Caco-2 (cell line): ENCODE measurements around the gene SUSD2. TPM values are rescaled to one million over a fixed set of nuclear protein-coding genes. Genes with fewer than 3 reads are reported as not detected.

Experiments
- BruUV-seq: library from RNA; stranded (reverse); fragments of 400-500 nt; replicated peaks from 2 replicates; lab custom pipeline; 2021; lab: Mats Ljungman, UMichigan
- CTCF ChIA-PET: fragments of 300-600 bp; sonication (Branson Sonifier 250); formaldehyde crosslinking; loops from one replicate; lab custom pipeline; 2022; ENCODE audit warnings: antibody characterized with exemption; lab: Charles Lee
- POLR2A ChIA-PET: fragments of 300-600 bp; sonication (Branson Sonifier 250); formaldehyde crosslinking; loops from one replicate; lab custom pipeline; 2022; ENCODE audit warnings: antibody characterized with exemption; lab: Charles Lee
- DNase-seq, 2 experiments: peaks; one replicate each; pipeline versions ENCODE4 v3.0.0 to v3.0.0-alpha.2; 2020 to 2022
- H3K27me3 ChIP-seq: replicated peaks from 2 replicates; pipeline ENCODE4 v1.6.0; 2011; ENCODE audit warnings: low read length; ENCODE audit not compliant: control insufficient read depth, insufficient read depth
- H3K36me3 ChIP-seq: 2 replicates; pipeline ENCODE4 v1.5.1; 2011; ENCODE audit warnings: low read length; ENCODE audit not compliant: control insufficient read depth, insufficient read depth
- H3K4me1 ChIP-seq: fragments of 250-450 bp; sonication (Bioruptor Pico); 2 replicates; pipeline ENCODE4 v1.5.1; 2020; ENCODE audit warnings: mild to moderate bottlenecking
- H3K4me3 ChIP-seq: 2 replicates; pipeline ENCODE4 v1.5.1; 2011; ENCODE audit warnings: low read depth, mild to moderate bottlenecking, control low read depth, low read length
- H3K9me3 ChIP-seq: fragments of 250-450 bp; sonication (Bioruptor Pico); 2 replicates; pipeline ENCODE4 v1.5.1; 2020; ENCODE audit warnings: mild to moderate bottlenecking, moderate library complexity
- H3K27ac Mint-ChIP-seq: one replicate; pipeline ENCODE4 v1.8.0; 2022; ENCODE audit warnings: mixed read lengths; ENCODE audit not compliant: unreplicated experiment
- H3K27me3 Mint-ChIP-seq: one replicate; pipeline ENCODE4 v1.8.0; 2022; ENCODE audit warnings: mixed read lengths; ENCODE audit not compliant: insufficient read depth, unreplicated experiment
- H3K36me3 Mint-ChIP-seq: one replicate; pipeline ENCODE4 v1.8.0; 2022; ENCODE audit warnings: mild to moderate bottlenecking, mixed read lengths; ENCODE audit not compliant: insufficient read depth, unreplicated experiment
- H3K4me1 Mint-ChIP-seq: one replicate; pipeline ENCODE4 v1.8.0; 2022; ENCODE audit warnings: low read depth, mixed read lengths; ENCODE audit not compliant: unreplicated experiment
- H3K4me3 Mint-ChIP-seq: one replicate; pipeline ENCODE4 v1.8.0; 2022; ENCODE audit warnings: mild to moderate bottlenecking, moderate library complexity, mixed read lengths; ENCODE audit not compliant: unreplicated experiment
- H3K9me3 Mint-ChIP-seq: one replicate; pipeline ENCODE4 v1.8.0; 2022; ENCODE audit warnings: mixed read lengths; ENCODE audit not compliant: unreplicated experiment
- intact Hi-C: fragments of 100-400 bp; cut with micrococcal nuclease; formaldehyde crosslinking; loops from one replicate; pipeline ENCODE4 v1.10.0; 2022; ENCODE audit not compliant: unreplicated experiment
- total RNA-seq: library from RNA; stranded (reverse); gene quantifications from 2 replicates; pipeline ENCODE4 v1.2.3, GENCODE V29; 2022
- TF ChIP-seq, protein P1 (sequence below), 2 experiments: fragments of 200-600 bp in 1 of 2; IDR thresholded peaks; 1 replicate in 1 of 2; 2 replicates in 1 of 2; pipeline versions ENCODE4 v1.5.1 to v1.8.0; 2011 to 2022; ENCODE audit warnings: antibody characterized with exemption in 1 of 2, control low read depth in 1 of 2, inconsistent platforms in 1 of 2, low read depth in 1 of 2, low read length in 1 of 2, mild to moderate bottlenecking in 1 of 2, moderate library complexity in 1 of 2; ENCODE audit not compliant: insufficient read depth in 1 of 2, severe bottlenecking in 1 of 2, unreplicated experiment in 1 of 2

SUSD2 gene
- total RNA-seq, 1 experiment from 2014 or later = 7.0 TPM

DNA sequence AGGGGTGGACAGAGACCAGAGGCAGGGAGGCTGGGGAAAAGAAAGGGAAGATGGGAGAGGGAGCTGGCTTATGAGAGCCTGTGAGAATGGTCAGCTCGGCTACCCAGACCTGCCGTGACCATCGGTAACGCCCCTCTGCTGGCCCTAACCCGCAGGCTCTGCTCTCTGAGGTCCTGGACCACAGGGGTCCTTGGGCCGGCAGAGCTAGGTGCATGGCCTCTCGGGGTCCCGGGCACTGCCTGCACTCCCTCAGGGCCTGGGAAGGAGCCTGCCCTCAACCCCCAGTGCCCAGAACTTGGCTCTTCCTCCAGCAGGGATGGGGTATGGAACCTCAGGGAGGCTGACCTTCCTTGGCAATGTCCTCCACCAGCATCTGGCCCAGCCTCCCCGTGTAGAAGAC lies 50.4 kb downstream of the SUSD2 start:
- Histone ChIP-seq H3K27me3 (no peaks in the 10 kb centered on the region), H3K9me3 (no peaks in the 10 kb centered on the region), H3K36me3 (no peaks in the 10 kb centered on the region), H3K4me1 (no peaks in the 10 kb centered on the region), H3K4me3 (no peak overlapping the region)
- H3K4me3 Mint-ChIP-seq = no peak overlapping the region
- ChIA-PET POLR2A (no interaction called here), CTCF (interaction anchor here (1.2 to 1.4 kb wide), 4 partner anchors 9 to 42 kb away, joined by 3 to 9 read pairs (median 4); no protein-coding TSS in a partner anchor)
- no peaks in the 10 kb centered on the region for H3K36me3 Mint-ChIP-seq
- TF ChIP-seq, protein P1, sequence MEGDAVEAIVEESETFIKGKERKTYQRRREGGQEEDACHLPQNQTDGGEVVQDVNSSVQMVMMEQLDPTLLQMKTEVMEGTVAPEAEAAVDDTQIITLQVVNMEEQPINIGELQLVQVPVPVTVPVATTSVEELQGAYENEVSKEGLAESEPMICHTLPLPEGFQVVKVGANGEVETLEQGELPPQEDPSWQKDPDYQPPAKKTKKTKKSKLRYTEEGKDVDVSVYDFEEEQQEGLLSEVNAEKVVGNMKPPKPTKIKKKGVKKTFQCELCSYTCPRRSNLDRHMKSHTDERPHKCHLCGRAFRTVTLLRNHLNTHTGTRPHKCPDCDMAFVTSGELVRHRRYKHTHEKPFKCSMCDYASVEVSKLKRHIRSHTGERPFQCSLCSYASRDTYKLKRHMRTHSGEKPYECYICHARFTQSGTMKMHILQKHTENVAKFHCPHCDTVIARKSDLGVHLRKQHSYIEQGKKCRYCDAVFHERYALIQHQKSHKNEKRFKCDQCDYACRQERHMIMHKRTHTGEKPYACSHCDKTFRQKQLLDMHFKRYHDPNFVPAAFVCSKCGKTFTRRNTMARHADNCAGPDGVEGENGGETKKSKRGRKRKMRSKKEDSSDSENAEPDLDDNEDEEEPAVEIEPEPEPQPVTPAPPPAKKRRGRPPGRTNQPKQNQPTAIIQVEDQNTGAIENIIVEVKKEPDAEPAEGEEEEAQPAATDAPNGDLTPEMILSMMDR (IDR thresholded peaks at IDR 0.05; ENCODE audit: insufficient read depth in 1 of 2, low read depth in 1 of 2, low read length in 1 of 2, severe bottlenecking in 1 of 2, unreplicated experiment in 1 of 2) = no peak
- peaks cover 10% of the 10 kb centered on the region for H3K9me3 Mint-ChIP-seq
- intact Hi-C loops = no loop called here
- no peaks in the 10 kb centered on the region for H3K27me3 Mint-ChIP-seq
- no peak overlapping the region for H3K27ac Mint-ChIP-seq
- no peak for DNase-seq
- BruUV-seq = no TSS peak
- H3K4me1 Mint-ChIP-seq = peaks cover 6% of the 10 kb centered on the region

DNA sequence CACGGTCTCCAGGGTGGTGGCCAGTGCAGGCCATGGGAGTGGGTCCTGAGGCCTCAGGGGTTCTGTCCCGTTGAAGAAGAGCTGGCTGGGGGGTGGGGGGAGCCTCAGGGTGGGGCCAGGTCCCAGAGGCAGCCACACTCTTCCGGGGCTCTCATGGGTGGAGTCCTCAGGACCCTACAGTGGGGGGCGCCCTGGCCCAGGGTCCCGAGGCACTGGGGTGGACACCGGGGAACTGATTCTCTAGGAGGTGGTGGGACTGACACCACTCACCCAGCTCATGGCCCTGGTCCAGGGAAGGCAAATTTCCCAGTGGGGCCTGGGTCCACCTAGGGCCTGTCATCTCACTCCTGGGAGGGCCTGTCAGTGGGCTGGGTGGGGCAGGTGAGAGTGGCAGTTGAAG lies 50.8 kb downstream of the SUSD2 start:
- no peak overlapping the region for H3K4me3 ChIP-seq
- H3K4me1 ChIP-seq = no peaks in the 10 kb centered on the region
- peaks cover 6% of the 10 kb centered on the region for H3K4me1 Mint-ChIP-seq
- no peaks in the 10 kb centered on the region for H3K27me3 ChIP-seq
- no peaks in the 10 kb centered on the region for H3K9me3 ChIP-seq
- no peaks in the 10 kb centered on the region for H3K36me3 Mint-ChIP-seq
- H3K9me3 Mint-ChIP-seq = peaks cover 9% of the 10 kb centered on the region
- TF ChIP-seq, protein P1 (IDR thresholded peaks at IDR 0.05; ENCODE audit: insufficient read depth in 1 of 2, low read depth in 1 of 2, low read length in 1 of 2, severe bottlenecking in 1 of 2, unreplicated experiment in 1 of 2) = no peak
- H3K27me3 Mint-ChIP-seq = no peaks in the 10 kb centered on the region
- no peak for DNase-seq
- BruUV-seq = no TSS peak
- POLR2A ChIA-PET = no interaction called here
- H3K4me3 Mint-ChIP-seq = no peak overlapping the region
- intact Hi-C loops = no loop called here
- no peaks in the 10 kb centered on the region for H3K36me3 ChIP-seq
- H3K27ac Mint-ChIP-seq = no peak overlapping the region
- CTCF ChIA-PET = interaction anchor here (1.4 kb wide), 1 partner anchor 42 kb away, joined by 3 read pairs; no protein-coding TSS in a partner anchor

DNA sequence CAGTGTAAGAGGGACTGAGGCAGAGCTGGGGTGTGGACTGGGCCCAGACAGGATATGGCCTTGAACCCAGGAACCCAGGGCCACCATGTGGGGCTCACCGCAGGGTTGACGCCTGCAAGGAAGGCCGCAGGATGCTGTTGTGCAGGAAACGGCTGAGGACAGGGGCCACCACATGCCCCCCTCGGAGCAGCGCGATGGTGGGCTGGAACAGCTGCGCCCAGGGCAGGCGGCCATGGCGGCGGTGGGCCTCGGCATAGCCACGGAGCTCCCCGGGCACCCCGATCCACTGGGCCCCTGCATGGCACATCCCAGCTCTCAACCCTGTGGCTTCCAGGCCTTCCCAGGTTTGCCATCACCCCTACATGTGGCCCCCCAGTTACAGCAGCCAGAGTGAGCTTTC lies 51.4 kb downstream of the SUSD2 start:
- Mint-ChIP-seq H3K27ac (no peak overlapping the region), H3K27me3 (no peaks in the 10 kb centered on the region), H3K9me3 (peaks cover 3% of the 10 kb centered on the region), H3K4me1 (peaks cover 6% of the 10 kb centered on the region), H3K36me3 (no peaks in the 10 kb centered on the region), H3K4me3 (no peak overlapping the region)
- POLR2A ChIA-PET = no interaction called here
- intact Hi-C loops = no loop called here
- Histone ChIP-seq H3K27me3 (no peaks in the 10 kb centered on the region), H3K9me3 (no peaks in the 10 kb centered on the region), H3K4me3 (no peak overlapping the region), H3K4me1 (no peaks in the 10 kb centered on the region), H3K36me3 (no peaks in the 10 kb centered on the region)
- DNase-seq = no peak
- no TSS peak for BruUV-seq
- CTCF ChIA-PET = interaction anchor here (1.4 kb wide), 1 partner anchor 43 kb away, joined by 3 read pairs; no protein-coding TSS in a partner anchor
- TF ChIP-seq, protein P1 (IDR thresholded peaks at IDR 0.05; ENCODE audit: insufficient read depth in 1 of 2, low read depth in 1 of 2, low read length in 1 of 2, severe bottlenecking in 1 of 2, unreplicated experiment in 1 of 2) = no peak
